ENCODE measurements around the gene LILRB3.
"Not testable (repeated sequence)": the region's sequence is repeated elsewhere in the genome, so short reads cannot be mapped to it uniquely, and the experiment has no call there.

The LILRB3 gene

GRCh38 chr19:54222474-54223276 is at the start of gene LILRB3:
Gene LILRB3, minus strand, starts transcription at chr19:54223007. Its CDS starts 31 bp downstream, at chr19:54222976.
- intact Hi-C loops (cut with DNase I); DNase-seq: not testable (repeated sequence)

GRCh38 chr19:54272181-54272580 is 49.4 kb upstream of the LILRB3 start:
- peak in 1 of 42 donors; percentile 6 for DNase-seq
- intact Hi-C loops (cut with DNase I): not testable (repeated sequence)

GRCh38 chr19:54271587-54271986 is 48.8 kb upstream of the LILRB3 start:
- DNase-seq: peak in 1 of 42 donors; percentile 31

GRCh38 chr19:54271106-54271505 is 48.3 kb upstream of the LILRB3 start:
- peak in 30 of 42 donors; percentile 6 to 63 (median 36) for DNase-seq
- intact Hi-C loops (cut with DNase I): no loop called here

More at GRCh38 chr19:54271587-54271986, 48.8 kb upstream of the LILRB3 start:
- intact Hi-C loops (cut with DNase I): not testable (repeated sequence)

- intact Hi-C loops (cut with DNase I): no loop called here
- DNase-seq: no peak
Measured at GRCh38 chr19:54268936-54269335, 46.1 kb upstream of the LILRB3 start.

DNA sequence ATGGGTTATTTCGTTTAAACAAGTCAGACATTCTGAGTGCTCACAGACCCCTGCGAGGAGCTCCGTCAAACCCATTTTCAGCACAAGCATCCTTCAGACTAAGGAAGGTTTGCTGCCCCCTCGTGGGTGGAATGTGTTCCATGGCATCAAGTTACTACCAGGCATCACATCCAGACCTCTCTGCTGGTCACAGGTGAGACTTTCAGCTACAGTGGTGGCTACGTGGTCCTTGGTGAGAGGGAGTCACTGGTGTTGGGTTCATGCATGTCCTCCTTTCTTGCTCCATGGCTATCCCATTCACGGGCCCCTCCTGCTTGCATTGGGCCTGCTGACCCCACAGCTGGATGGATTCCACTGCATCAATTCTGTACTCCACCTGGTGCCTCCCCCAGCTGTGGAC is 43.3 kb upstream of the LILRB3 start:
- peak; percentile 29 to 91 (median 74) for DNase-seq
- intact Hi-C loops (cut with DNase I): no loop called here

- intact Hi-C loops (cut with DNase I): no loop called here
- DNase-seq: no peak
Measured at GRCh38 chr19:54262470-54262869, 39.7 kb upstream of the LILRB3 start.

- intact Hi-C loops (cut with DNase I): no loop called here
- no peak for DNase-seq
Measured at GRCh38 chr19:54262066-54262465, 39.3 kb upstream of the LILRB3 start.

DNA sequence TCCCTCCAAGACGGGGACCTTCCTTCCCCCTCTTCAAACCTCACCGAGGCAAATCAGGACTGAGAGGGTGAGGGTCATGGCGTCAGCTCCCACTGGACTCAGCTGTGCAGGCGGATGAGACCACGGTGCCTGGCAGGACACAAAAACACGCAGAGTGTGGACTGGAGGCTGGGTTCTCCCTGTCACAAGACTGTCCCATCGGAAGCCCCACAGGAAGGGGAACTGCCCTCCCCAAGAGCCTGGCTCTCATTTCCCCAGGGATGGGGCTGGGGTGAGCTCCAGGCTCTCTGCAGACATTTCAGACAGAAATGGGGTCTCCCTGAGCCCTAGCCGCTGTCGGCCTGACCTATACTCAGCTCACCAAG is 34.3 kb upstream of the LILRB3 start, which contains the start of gene LILRB5:
LILRB5 (minus strand) TSS at position 158 of the 365 bp plus-strand sequence; CDS start at position 78, 80 bp downstream.
- intact Hi-C loops (cut with DNase I): no loop called here
- peak in 2 of 42 donors; percentile 11 to 33 for DNase-seq

DNA sequence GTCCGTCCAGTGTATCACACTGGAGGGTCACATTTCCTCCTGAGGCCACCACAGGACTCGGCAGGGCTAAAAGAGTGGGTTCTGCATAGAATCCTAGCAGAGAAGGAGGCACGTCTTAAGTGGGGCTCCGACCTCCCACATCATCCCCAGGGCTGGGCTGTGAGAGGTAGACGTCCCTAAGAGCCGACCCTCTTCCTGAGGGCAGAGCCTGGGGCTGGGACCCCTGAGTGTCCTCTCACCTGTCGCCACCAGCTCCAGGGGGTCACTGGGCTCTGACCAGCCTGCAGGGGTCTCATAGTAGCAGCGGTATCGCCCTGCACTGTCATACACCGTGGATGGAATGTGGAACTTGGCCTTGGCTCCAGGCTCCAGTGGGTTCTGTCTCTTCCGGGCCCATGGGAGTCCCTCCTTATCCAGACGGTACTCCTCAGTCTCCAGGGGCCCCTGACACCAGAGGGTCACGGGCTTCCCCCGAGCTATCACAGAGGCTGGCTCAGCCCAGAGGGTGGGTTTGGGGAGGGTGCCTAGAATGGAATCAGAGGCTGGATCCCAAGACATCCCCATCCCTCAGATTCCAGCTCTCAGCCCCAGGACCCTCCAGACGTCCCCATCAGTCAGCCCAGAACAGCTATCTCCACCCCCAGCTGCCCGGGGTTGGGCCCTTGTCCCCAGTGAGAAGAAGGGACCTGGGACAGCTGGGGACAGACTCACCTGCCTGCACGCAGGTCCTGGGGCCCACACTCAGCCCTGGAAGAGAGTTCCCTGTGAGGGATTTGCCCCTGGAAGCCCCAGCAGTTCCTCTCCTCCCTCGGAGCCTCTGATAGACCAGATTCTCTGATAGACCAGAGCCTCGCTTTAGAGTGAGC is 33.7 kb upstream of the LILRB3 start:
- intact Hi-C loops (cut with DNase I): no loop called here
- peak in 2 of 42 donors; percentile 12 to 13 for DNase-seq

DNA sequence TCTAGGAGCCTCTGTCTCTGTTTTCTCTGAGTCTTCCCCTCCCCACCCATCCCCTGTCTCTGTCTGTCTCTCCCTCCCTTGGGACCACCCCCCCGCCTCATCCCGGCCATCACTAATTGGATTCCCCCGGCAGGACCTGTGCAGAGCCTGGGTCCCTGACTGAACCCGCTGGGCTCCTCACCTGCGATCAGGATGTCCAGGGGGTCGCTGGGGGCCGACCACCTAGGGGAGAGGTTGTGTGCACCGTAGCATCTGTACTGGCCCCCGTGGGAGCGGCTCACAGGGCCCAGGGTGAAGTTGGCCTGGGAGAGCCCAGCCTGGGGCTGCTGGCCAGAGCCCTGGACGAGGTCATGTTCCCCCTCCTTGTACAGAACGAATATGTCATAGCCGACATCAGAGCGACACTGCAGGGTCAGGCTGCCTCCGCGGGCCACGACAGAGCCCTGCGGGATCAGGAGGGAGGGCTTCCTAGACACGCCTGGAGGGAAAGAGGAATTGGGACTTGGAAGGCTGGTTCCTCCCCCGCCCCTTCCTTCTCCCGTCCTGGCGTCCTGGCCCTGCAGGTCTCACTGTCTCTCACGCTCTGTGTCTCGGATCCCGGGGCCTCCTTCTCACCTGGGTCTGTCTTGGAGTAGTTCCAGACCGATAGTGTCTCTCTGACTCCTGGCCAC is 32.4 kb upstream of the LILRB3 start:
- intact Hi-C loops (cut with DNase I): no loop called here
- peak in 1 of 42 donors; percentile 15 for DNase-seq

DNA sequence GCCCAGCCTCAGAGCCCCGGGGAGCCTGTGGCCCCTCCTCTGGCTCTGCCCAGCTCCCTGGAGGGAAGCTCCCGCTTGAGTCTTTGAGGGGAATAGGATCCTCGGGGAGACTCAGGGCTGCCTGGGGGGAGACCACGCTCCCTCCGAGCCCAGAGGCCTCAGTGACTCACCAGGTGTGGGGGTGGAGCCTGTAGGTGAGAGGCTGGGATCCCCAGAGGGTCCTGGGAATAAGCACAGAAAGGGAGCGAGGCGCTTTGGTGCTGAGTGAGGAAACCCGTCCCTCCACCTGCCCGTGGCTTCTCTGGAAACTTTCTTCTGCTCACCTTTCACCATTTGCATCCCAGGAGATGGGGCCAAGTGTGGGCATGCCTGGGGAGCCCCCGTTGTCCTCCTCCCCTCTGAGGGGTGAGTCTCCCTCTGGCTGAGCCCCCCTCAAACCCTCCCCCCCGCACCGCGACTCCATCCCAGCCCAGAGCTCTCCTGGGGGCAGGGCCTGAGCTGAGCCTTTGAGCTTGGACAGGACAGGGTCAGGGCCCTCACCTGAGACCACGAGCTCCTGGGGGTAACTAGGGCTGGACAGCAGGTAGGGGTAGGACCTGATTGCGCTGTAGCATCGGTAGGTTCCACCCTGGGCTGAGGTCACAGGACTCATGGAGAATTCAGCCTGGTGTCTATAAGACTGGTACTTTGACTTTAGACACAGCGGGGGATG is 31.5 kb upstream of the LILRB3 start:
- intact Hi-C loops (cut with DNase I): no loop called here
- peak in 1 of 42 donors; percentile 26 for DNase-seq

DNA sequence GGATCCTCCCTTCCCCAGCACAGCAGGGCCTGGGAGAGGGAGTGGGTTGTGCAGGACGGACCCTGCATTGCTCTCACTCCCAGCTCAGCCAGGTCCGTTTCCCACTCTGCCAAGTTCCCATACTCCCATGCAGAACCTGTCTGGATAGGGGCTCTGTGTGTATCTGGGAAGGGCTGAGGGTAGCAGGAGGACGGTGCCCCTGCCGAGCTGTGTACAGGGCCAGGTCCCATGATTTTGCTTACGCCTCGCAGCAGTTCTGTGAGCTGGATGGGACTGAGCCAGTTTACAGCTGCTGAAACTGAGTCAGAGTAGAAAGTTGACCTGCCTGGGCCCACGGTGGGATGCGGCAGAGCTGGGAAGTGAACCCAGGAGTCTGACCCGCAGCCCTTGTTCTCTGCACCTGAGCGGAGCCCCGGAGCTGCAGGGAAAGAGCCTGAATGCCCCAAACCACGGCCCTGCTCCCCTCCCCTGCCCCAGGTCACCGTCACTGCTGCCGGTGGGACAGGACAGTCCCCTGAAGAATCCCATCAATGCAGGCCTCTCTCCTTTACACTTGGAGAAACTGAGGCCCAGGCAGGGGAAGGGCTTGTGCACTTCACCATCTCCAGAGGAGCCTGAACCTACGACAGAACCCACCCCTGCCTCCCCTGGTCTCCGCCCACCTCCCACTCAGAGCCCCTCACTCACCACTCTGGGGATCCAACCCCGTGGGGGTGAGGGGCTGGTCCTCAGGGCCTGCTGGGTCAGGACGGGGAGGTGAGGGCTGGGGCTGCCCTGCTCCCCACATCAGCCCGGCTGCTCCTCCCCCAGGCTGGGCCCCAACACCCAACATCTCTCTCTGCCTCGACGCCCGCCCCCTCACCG is 30.8 kb upstream of the LILRB3 start:
- intact Hi-C loops (cut with DNase I): no loop called here
- DNase-seq: peak in 1 of 42 donors; percentile 12

GRCh38 chr19:54252845-54253244 is 30.0 kb upstream of the LILRB3 start:
- intact Hi-C loops (cut with DNase I): no loop called here
- peak in 1 of 42 donors; percentile 18 for DNase-seq

DNA sequence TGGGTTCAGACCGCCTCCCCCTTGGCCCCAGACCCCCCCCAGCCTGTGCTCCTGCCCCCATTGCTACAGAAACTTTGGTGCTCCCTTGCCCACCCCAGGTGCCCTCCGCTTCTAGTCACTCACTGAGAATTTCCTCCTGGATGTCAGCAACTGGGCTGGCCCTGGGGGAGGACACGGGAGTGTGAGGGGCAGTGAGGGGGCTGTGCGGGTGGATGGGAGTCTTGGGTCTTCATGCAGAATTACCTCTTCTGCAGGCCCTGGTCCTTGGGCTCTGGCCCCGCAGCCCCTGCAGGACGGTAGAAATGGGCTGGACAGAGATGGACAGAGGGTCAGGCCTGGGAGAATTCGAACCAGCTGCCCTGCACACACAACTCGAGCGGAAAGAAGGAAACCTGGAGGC is 29.4 kb upstream of the LILRB3 start:
- intact Hi-C loops (cut with DNase I): no loop called here
- DNase-seq: peak in 1 of 42 donors; percentile 17

DNA sequence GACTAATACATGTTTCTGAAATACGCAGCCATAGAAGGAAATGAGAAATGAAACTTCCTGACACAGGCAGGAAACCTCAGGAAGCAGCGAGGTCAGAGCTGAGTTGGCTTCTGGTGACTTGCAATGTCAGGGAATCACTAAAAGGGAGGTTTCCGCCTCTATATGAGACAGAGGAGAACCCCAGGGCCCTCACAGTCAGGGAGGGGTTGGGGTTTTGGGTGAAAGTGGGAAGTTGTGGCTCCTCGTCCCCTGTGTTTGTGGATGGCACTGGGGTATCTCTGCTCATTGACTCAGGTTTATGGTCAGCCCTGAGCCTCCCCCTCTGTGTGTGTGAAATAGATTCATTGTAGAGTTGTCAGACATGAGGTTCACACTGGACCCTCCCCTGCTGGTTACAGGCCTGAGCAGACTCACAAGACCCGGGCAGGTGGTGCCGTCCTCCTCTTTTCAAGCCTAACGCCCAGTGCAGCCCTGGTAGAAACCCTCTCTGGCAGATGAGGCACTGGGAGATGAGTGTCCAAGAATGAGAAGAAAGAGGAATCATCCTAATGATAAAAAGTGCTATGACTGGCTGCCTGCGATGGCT is 25.3 kb upstream of the LILRB3 start:
- peak in 26 of 42 donors; percentile 7 to 59 (median 30) for DNase-seq

More for the DNA sequence above, 25.3 kb upstream of the LILRB3 start:
- intact Hi-C loops (cut with DNase I): no loop called here
